SU-DHL-6 (cell line): ENCODE results near the gene GSK3A.

ENCODE experiments used
- H2AFZ ChIP-seq: fragments of 200-600 bp; sonication (generic); 2 replicates; pipeline ENCODE4 v1.6.1; 2014; ENCODE audit warnings: low read depth, mild to moderate bottlenecking, moderate library complexity, mixed read lengths, antibody characterized with exemption, low read length; ENCODE audit not compliant: severe bottlenecking
- H3F3A ChIP-seq: fragments of 200-600 bp; shearing (Covaris generic); 2 replicates; pipeline ENCODE4 v1.6.0; 2016; ENCODE audit warnings: antibody characterized with exemption, mild to moderate bottlenecking; ENCODE audit not compliant: insufficient read depth
- H3K27ac ChIP-seq: fragments of 200-600 bp; sonication (generic); 2 replicates; pipeline ENCODE4 v1.5.1; 2016; ENCODE audit warnings: low read depth, mild to moderate bottlenecking, low read length, moderate library complexity, mixed read lengths
- H3K27me3 ChIP-seq: fragments of 200-600 bp; sonication (generic), shearing (Covaris generic); 2 replicates; pipeline ENCODE4 v1.6.0; 2014; ENCODE audit warnings: mild to moderate bottlenecking, low read length
- H3K36me3 ChIP-seq: fragments of 200-600 bp; sonication (generic); 2 replicates; pipeline ENCODE4 v1.6.1; 2014; ENCODE audit warnings: mild to moderate bottlenecking, low read length, mixed read lengths
- H3K4me2 ChIP-seq: fragments of 300-600, 200-600 bp; shearing (Covaris generic), sonication (generic); 2 replicates; pipeline ENCODE4 v1.6.0; 2014; ENCODE audit warnings: low read length, low read depth, mild to moderate bottlenecking; ENCODE audit not compliant: poor library complexity, severe bottlenecking
- H3K4me3 ChIP-seq: fragments of 200-600 bp; sonication (generic); 2 replicates; pipeline ENCODE4 v1.5.1; 2014; ENCODE audit warnings: antibody characterized with exemption, low read length, mild to moderate bottlenecking, mixed read lengths; ENCODE audit not compliant: insufficient read depth, poor library complexity, severe bottlenecking
- H3K79me2 ChIP-seq: fragments of 200-600 bp; sonication (generic); 2 replicates; pipeline ENCODE4 v1.6.1; 2014; ENCODE audit warnings: mild to moderate bottlenecking, low read length, moderate library complexity; ENCODE audit not compliant: insufficient read depth
- H3K9ac ChIP-seq: fragments of 200-600 bp; sonication (generic); 2 replicates; pipeline ENCODE4 v1.7.0; 2014; ENCODE audit warnings: mild to moderate bottlenecking, low read length
- H3K9me2 ChIP-seq: fragments of 200-600 bp; sonication (generic); replicated peaks from 2 replicates; pipeline ENCODE4 v1.6.1; 2014; ENCODE audit warnings: low read length; ENCODE audit not compliant: insufficient read depth
- H3K9me3 ChIP-seq: fragments of 200-600 bp; sonication (generic); 2 replicates; pipeline ENCODE4 v1.6.1; 2014; ENCODE audit warnings: low read length, mixed read lengths; ENCODE audit not compliant: insufficient read depth
- H4K20me1 ChIP-seq: fragments of 200-600 bp; sonication (generic); 2 replicates; pipeline ENCODE4 v1.6.1; 2014; ENCODE audit warnings: low read depth, mild to moderate bottlenecking, antibody characterized with exemption, low read length, moderate library complexity, mixed read lengths
- EZH2phosphoT487 ChIP-seq: fragments of 200-600 bp; sonication (generic), shearing (Covaris generic); conservative IDR thresholded peaks from 2 replicates; pipeline ENCODE4 v1.6.1; 2018; ENCODE audit warnings: mild to moderate bottlenecking, antibody characterized with exemption, low read length, moderate library complexity, mixed read lengths
- TF ChIP-seq, protein P1 (sequence below): fragments of 200-600 bp; sonication (generic); IDR thresholded peaks from one replicate; pipeline ENCODE4 v1.5.1; 2017; ENCODE audit warnings: antibody characterized with exemption, mild to moderate bottlenecking, low read length, moderate library complexity; ENCODE audit not compliant: insufficient read depth, poor library complexity, severe bottlenecking

GSK3A gene

DNA sequence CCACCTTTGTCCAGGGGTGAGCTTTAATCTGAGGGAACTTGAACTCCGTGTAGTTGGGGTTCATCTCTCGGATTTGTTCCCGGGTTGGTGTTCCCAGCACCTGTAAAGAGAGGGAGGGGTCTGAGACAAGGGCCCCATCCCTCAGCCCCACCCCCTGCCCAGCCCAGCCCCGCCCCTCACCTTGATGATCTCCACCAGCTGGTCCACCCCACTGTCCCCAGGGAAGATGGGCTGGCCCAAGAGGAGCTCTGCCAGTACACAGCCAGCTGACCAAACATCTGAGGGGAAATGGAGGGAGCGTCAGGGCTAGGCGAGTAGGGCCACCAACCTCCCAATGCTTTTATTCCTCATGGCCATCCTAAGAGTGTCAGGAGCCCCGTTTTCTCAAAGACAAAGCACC, 9.3 kb downstream of the GSK3A start:
- no peak overlapping the region for H2AFZ ChIP-seq
- H3K4me3 ChIP-seq, result no peak overlapping the region

DNA sequence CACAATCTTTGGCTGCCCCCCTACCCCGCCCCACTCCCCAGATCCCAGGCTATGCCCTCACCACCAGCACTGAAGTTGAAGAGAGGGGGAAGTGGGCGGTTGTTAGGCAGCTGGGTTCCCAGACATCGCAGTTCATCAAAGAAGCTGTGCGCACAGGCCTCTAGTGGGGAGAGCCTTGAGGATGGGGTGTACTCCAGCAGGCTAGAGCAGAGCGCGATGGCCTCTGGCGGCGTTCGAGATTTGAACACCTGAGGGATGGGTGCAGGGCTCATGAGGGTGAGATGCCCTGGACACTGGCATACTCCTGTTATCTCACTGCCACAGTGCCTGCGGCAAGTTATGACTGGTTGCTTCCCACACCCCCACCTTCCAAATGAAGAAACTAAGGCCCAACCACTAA, 10.0 kb downstream of the GSK3A start:
- no peak overlapping the region for H3K9ac ChIP-seq
- TF ChIP-seq EZH2phosphoT487, result no peak
- TF ChIP-seq, protein P1, sequence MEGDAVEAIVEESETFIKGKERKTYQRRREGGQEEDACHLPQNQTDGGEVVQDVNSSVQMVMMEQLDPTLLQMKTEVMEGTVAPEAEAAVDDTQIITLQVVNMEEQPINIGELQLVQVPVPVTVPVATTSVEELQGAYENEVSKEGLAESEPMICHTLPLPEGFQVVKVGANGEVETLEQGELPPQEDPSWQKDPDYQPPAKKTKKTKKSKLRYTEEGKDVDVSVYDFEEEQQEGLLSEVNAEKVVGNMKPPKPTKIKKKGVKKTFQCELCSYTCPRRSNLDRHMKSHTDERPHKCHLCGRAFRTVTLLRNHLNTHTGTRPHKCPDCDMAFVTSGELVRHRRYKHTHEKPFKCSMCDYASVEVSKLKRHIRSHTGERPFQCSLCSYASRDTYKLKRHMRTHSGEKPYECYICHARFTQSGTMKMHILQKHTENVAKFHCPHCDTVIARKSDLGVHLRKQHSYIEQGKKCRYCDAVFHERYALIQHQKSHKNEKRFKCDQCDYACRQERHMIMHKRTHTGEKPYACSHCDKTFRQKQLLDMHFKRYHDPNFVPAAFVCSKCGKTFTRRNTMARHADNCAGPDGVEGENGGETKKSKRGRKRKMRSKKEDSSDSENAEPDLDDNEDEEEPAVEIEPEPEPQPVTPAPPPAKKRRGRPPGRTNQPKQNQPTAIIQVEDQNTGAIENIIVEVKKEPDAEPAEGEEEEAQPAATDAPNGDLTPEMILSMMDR, result no peak
- H3K4me3 ChIP-seq, result no peak overlapping the region
- peaks cover 10% of the 10 kb centered on the region; the same call in 1 of the 2 replicates for H3F3A ChIP-seq
- H3K9me2 ChIP-seq, result no peaks in the 10 kb centered on the region
- H3K27me3 ChIP-seq, result no peaks in the 10 kb centered on the region
- no peaks in the 10 kb centered on the region; the same call in 1 of the 2 replicates for H3K36me3 ChIP-seq
- H2AFZ ChIP-seq, result no peak overlapping the region
- H4K20me1 ChIP-seq, result no peaks in the 10 kb centered on the region
- H3K79me2 ChIP-seq, result no peaks in the 10 kb centered on the region
- H3K9me3 ChIP-seq, result no peaks in the 10 kb centered on the region
- no peak overlapping the region for H3K27ac ChIP-seq
- no peak overlapping the region for H3K4me2 ChIP-seq

More for the DNA sequence above, 9.3 kb downstream of the GSK3A start:
- Histone ChIP-seq H3K36me3 (no peaks in the 10 kb centered on the region; the same call in 1 of the 2 replicates), H3K9me3 (no peaks in the 10 kb centered on the region), H3F3A (peaks cover 10% of the 10 kb centered on the region; the same call in 1 of the 2 replicates), H3K79me2 (no peaks in the 10 kb centered on the region), H3K9ac (no peak overlapping the region), H4K20me1 (no peaks in the 10 kb centered on the region), H3K9me2 (no peaks in the 10 kb centered on the region), H3K4me2 (no peak overlapping the region), H3K27ac (no peak overlapping the region), H3K27me3 (no peaks in the 10 kb centered on the region)
- TF ChIP-seq, protein P1, result no peak
- no peak for TF ChIP-seq EZH2phosphoT487

DNA sequence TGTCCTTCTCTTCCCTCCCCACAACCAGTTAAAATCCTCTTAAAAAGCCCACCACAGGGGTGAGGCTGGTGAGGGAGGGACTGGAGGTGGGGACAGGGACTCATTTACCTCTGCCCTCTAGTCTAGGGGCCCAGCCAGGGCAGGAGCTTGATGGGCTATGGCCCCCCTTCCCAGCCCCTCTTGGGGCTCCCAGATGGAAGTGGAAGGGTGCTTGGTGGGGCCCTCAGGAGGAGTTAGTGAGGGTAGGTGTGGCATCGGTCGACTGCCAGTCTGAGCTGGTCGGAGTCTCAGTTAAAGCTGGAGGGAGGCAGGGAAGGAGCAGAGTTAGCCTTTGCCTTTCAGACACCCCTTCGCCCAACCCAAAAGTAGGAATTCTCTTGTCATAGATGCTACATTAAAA, 11.8 kb downstream of the GSK3A start:
- Histone ChIP-seq H3K27ac (no peak overlapping the region), H3K27me3 (no peaks in the 10 kb centered on the region), H3K4me3 (no peak overlapping the region), H2AFZ (no peak overlapping the region), H3K36me3 (no peaks in the 10 kb centered on the region; the same call in 1 of the 2 replicates), H4K20me1 (0 out of 2 replicates have a peak, but pooled peaks cover 4% of the 10 kb centered on the region), H3K9me2 (no peaks in the 10 kb centered on the region), H3K79me2 (no peaks in the 10 kb centered on the region), H3K9ac (no peak overlapping the region), H3K9me3 (no peaks in the 10 kb centered on the region), H3K4me2 (no peak overlapping the region), H3F3A (peaks cover 10% of the 10 kb centered on the region; the same call in 1 of the 2 replicates)
- TF ChIP-seq, protein P1, result no peak
- TF ChIP-seq EZH2phosphoT487, result no peak
